Mesothelial cell of epicardium (in vitro differentiated cells): ENCODE measurements around the gene GPSM1. TPM values are rescaled to one million over a fixed set of nuclear protein-coding genes. Genes with fewer than 3 reads are reported as not detected.

Experiments used
- DNase-seq, 2 experiments: peaks; one replicate each; pipeline ENCODE4 v3.0.0; 2021; ENCODE audit warnings: low spot score in 2 of 2; ENCODE audit not compliant: unreplicated experiment in 2 of 2
- H3K27ac Mint-ChIP-seq: 2 replicates; pipeline ENCODE4 v1.8.0; 2021; ENCODE audit warnings: mixed read lengths
- H3K27me3 Mint-ChIP-seq: 2 replicates; pipeline ENCODE4 v1.8.0; 2021; ENCODE audit warnings: low read depth, mixed read lengths
- H3K36me3 Mint-ChIP-seq: 2 replicates; pipeline ENCODE4 v1.8.0; 2021; ENCODE audit warnings: mixed read lengths
- H3K4me1 Mint-ChIP-seq: 2 replicates; pipeline ENCODE4 v1.8.0; 2021; ENCODE audit warnings: mixed read lengths
- H3K4me3 Mint-ChIP-seq: 2 replicates; pipeline ENCODE4 v1.8.0; 2021; ENCODE audit warnings: mild to moderate bottlenecking, moderate library complexity, mixed read lengths
- H3K9me3 Mint-ChIP-seq: 2 replicates; pipeline ENCODE4 v1.8.0; 2021; ENCODE audit warnings: mixed read lengths
- total RNA-seq: library from RNA; stranded (reverse); gene quantifications from 3 replicates; pipeline ENCODE4 v1.2.1, GENCODE V29; 2021
- TF ChIP-seq, protein P1 (sequence below): fragments of 200-600 bp; sonication (generic); IDR thresholded peaks from one replicate; pipeline ENCODE4 v1.5.0; 2021; ENCODE audit warnings: antibody characterized with exemption; ENCODE audit not compliant: unreplicated experiment

Gene GPSM1
- total RNA-seq, 1 donor from 2014 or later: 102 TPM

DNA sequence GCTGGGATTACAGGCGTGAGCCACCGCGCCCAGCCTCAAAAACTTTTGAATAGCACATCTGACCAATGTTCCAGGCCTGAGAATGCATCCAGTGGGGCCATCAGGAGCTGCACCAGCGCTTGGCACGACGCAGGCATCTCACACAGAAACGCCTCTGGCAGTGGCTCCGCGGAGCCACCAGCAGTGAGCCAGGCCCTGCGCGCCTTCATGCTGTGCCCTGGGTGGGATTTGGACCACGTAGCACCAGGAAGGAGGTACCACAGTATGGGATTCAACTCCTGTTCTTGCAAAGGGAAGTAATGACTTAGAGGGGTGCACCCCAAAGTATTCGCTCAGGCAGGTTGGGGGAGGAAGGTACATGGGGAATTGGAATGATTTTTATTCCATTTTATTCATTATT lies 26.5 kb upstream of the GPSM1 start:
- H3K9me3 Mint-ChIP-seq: no peaks in the 10 kb centered on the region
- no peak overlapping the region for H3K4me3 Mint-ChIP-seq
- H3K27ac Mint-ChIP-seq: no peak overlapping the region
- no peaks in the 10 kb centered on the region for H3K4me1 Mint-ChIP-seq
- no peak for DNase-seq
- H3K36me3 Mint-ChIP-seq: no peaks in the 10 kb centered on the region
- TF ChIP-seq, protein P1, sequence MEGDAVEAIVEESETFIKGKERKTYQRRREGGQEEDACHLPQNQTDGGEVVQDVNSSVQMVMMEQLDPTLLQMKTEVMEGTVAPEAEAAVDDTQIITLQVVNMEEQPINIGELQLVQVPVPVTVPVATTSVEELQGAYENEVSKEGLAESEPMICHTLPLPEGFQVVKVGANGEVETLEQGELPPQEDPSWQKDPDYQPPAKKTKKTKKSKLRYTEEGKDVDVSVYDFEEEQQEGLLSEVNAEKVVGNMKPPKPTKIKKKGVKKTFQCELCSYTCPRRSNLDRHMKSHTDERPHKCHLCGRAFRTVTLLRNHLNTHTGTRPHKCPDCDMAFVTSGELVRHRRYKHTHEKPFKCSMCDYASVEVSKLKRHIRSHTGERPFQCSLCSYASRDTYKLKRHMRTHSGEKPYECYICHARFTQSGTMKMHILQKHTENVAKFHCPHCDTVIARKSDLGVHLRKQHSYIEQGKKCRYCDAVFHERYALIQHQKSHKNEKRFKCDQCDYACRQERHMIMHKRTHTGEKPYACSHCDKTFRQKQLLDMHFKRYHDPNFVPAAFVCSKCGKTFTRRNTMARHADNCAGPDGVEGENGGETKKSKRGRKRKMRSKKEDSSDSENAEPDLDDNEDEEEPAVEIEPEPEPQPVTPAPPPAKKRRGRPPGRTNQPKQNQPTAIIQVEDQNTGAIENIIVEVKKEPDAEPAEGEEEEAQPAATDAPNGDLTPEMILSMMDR: no peak
- H3K27me3 Mint-ChIP-seq: peaks cover 2% of the 10 kb centered on the region

DNA sequence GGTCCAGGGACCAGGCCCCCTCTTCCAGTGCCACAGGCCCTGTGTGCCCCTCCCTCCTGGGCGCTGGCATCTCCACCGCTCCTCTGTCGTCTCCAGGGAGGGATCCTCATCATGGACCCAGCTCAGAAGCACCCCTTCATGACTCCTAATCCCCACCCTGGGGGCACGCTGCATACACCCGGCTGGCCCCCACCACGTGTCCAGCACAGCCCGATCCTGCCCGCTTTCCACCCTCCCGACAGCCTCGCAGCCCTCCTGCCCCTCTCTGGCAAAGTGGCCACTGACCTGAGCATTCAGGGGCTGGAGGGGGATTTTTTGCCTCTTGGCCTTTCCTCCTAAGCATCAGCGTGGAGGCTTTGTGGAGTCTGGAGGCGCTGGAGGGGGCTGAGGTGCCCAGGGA lies 24.8 kb upstream of the GPSM1 start:
- no peak for DNase-seq
- no peaks in the 10 kb centered on the region for H3K9me3 Mint-ChIP-seq
- H3K36me3 Mint-ChIP-seq: no peaks in the 10 kb centered on the region
- no peak overlapping the region for H3K4me3 Mint-ChIP-seq
- TF ChIP-seq, protein P1: no peak
- H3K27ac Mint-ChIP-seq: no peak overlapping the region
- H3K4me1 Mint-ChIP-seq: no peaks in the 10 kb centered on the region
- H3K27me3 Mint-ChIP-seq: peaks cover 2% of the 10 kb centered on the region

DNA sequence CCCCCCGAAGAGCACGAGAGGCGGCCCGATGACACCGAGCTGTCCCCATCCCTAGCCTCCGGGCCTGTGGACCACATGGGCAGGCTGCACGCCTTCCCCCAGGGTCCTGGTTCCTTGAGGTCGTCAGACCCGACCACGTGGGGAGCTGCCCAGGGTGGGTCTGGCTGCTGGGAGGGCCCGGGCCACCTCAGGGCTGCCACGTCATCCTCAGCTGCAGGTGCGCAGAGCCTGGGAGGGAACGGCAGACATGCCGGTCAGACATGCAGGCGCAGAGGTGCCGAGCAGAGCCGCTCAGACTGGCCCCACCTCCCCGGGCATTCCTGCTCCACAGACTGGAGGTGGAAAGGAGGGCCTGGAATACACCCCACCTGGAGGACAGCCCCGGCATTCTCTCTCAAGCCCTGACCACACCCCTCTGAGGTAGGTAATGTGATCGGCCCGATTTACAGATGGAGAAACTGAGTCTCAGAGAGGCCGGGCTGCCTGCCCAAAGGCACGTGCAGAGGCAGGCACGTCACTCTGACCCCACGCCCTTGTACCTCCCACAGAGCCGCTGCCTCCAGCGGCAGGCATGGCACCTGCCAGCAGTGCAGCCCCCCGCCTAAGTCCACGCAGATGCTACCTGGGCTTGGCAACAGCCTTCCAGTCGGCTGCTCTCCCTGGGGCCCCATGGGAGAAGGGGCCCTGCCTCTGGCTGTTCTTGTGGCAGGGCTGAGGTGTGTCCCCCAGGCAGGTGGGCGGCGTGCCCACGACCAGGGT lies 24.1 kb upstream of the GPSM1 start:
- no peak for DNase-seq
- Mint-ChIP-seq H3K9me3 (no peaks in the 10 kb centered on the region), H3K36me3 (no peaks in the 10 kb centered on the region), H3K4me3 (no peak overlapping the region), H3K27me3 (peaks cover 2% of the 10 kb centered on the region), H3K4me1 (no peaks in the 10 kb centered on the region), H3K27ac (no peak overlapping the region)
- TF ChIP-seq, protein P1: no peak

DNA sequence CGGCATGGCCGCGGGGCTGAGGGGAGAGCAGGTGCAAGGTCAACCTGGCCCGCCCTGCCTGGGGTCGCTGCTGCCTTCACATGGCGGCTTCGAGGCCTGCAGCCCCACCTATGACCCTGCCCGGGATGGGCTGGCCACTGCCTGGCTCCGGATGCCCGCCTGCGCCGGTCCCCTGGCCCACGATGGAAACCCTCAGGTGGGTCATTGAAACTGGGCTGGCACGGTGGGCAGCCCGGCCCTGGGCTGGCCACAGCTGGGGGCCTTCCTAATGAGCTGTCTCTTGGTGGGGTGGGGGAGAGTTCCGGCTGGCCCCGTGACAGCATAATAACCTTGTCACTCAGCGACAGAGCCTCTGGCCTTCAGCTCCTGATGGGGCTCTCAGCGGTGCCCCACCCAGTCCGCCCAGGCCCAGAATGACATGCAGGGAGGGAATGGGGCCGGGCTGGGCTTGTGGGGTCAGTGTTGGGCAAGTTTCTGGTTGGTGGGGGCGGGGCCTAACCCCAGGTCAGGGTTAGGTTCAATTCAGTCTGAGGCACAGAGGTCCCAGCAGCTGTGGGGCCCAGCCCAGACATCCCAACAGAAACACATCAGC lies 23.4 kb upstream of the GPSM1 start, which contains the start of gene CCDC187:
CCDC187 (minus strand) TSS at position 270 of the 592 bp plus-strand sequence; CDS start at position 6, 264 bp downstream.
- Mint-ChIP-seq H3K4me1 (no peaks in the 10 kb centered on the region), H3K4me3 (no peak within 1 kb of the TSS), H3K36me3 (no peaks in the 10 kb centered on the region), H3K9me3 (no peaks in the 10 kb centered on the region), H3K27me3 (peaks cover 2% of the 10 kb centered on the region), H3K27ac (no peak within 1 kb of the TSS)
- no peak for DNase-seq
- TF ChIP-seq, protein P1: no peak

DNA sequence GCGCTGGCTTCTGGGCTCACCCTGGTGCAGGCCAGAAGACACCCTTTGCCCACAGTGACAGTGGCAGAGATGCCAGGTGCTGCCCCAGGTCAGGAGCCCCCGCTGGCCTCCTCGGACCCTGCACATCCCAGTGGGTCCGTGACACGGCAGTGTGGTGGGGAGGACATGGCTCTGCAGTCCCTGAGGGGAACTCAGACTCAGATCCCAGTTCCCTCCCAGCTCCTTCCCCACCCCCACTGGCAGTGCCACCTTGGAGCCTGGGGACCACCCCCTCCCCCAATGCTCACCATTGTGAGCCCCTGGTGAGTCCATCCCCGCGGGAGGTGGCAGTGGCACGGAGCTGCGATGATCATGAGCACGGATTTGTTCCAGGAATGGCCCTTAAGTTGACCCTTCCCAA lies 22.9 kb upstream of the GPSM1 start:
- Mint-ChIP-seq H3K27ac (no peak overlapping the region), H3K9me3 (no peaks in the 10 kb centered on the region), H3K27me3 (peaks cover 2% of the 10 kb centered on the region), H3K36me3 (no peaks in the 10 kb centered on the region), H3K4me1 (no peaks in the 10 kb centered on the region), H3K4me3 (no peak overlapping the region)
- TF ChIP-seq, protein P1: no peak
- DNase-seq: no peak
